SW 1271 (cell line): ENCODE data around the gene WDR5.

Source experiments
- DNase-seq, 2 experiments: peaks; one replicate each; lab custom pipeline; 2025; lab: John Stamatoyannopoulos, UW

WDR5 gene

DNA sequence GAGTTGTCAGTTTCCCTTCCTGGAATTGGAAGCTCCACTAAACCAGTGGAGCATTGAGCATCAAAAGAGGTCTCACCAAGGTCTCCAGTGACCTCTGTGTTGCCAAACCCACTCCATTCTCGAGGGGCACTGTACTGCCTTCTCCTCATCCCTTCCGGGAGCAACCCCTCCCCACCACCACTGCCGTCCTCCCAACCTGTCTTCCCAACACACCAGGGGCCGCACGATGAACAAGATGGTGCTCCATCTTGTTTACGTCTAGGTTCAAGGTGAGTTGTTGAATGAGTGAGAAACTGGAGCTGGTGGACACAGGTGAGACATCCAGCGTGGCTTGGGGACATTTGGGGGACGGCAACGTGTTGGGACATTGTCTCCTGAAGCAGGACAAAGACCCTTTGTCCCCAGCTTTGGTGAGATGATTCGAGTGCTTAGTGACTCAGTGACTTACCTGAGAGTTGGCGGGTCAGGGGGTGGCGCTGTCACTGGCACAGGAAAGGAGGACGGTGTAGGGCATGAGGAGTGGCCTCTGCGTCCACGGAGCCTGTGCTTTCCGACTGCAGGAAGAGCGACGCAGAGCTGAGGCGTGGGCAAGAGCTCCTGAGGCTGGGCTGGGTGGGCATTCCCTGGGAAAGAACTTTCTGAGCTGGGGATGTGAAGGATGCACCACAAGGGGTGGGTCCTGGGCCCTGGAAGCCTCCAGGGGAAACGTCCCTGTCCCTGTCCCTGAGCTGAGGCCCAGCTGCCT is 73.3 kb downstream of the WDR5 start:
- no peak for DNase-seq
